ENCODE measurements around the gene PRKCE.

GRCh38 chr2:46236006-46236875 lies 584.8 kb downstream of the PRKCE start:
- no peak for TF ChIP-seq CTCF (IDR thresholded peaks at IDR 0.05)
- no peak for TF ChIP-seq POLR2A (IDR thresholded peaks at IDR 0.05)
